ENCODE results near the gene UQCRC2. TPM values are rescaled to one million over a fixed set of nuclear protein-coding genes. Genes with fewer than 3 reads are reported as not detected.
A peak's percentile ranks its signal among the peaks of the same experiment; 100 is the strongest.
"Not testable (repeated sequence)": the region's sequence is repeated elsewhere in the genome, so short reads cannot be mapped to it uniquely, and the experiment has no call there.

UQCRC2 gene
- total RNA-seq = 100 to 1,000 TPM; 109 to 172 (median 139) TPM

GRCh38 chr16:21952793-21953540, at the start of gene UQCRC2:
Gene UQCRC2, plus strand, starts transcription at chr16:21953361. Its CDS starts 63 bp downstream, at chr16:21953424.
- under 1% methylated on average over 32 of the region's 41 CpGs for WGBS
- no peaks in the 10 kb centered on the region for H3K9me3 ChIP-seq
- no peaks in the 10 kb centered on the region for H3K27me3 ChIP-seq
- peak; percentile 92 to 95 for DNase-seq (ENCODE audit: low spot score in 2 of 2)
- H3K4me3 ChIP-seq = peak within 1 kb of the TSS; percentile 76
- TF ChIP-seq EP300 (IDR thresholded peaks at IDR 0.05) (no peak), POLR2AphosphoS5 (IDR thresholded peaks at IDR 0.05) (peak; percentile 8 to 76 (median 22)), POLR2A (IDR thresholded peaks at IDR 0.05) (peak in 1 of 2 donors; percentile 58)
- H3K27ac ChIP-seq = peak within 1 kb of the TSS; percentile 97
- H3K36me3 ChIP-seq = peaks cover 19% of the 10 kb centered on the region
- H3K4me1 ChIP-seq = peaks cover 42% of the 10 kb centered on the region

GRCh38 chr16:21932650-21933049, 20.5 kb upstream of the UQCRC2 start:
- H3K4me1 ChIP-seq; H3K9me3 ChIP-seq; H3K4me3 ChIP-seq; DNase-seq (ENCODE audit: low spot score in 2 of 2); H3K27me3 ChIP-seq; H3K36me3 ChIP-seq; H3K27ac ChIP-seq: not testable (repeated sequence)
- 72% methylated on average over 3 of the region's 4 CpGs for WGBS

DNA sequence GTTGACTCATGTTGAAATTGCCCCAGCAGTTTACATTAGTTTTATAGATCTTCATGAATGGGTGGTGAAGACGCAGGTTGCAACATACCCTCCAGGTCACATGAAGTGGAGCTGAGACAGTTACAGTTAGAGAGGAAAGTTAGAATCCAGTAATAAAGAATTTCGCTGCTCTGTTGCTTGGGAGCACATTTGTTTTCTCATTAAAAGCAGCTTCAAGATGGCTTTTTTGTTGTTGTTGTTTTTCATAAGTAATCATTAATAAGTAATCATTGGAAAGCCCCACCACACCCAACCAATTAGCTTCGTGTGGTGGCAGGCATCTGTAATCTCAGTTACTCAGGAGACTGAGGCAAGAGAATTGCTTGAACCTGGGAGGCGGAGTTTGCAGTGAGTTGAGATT, 19.8 kb upstream of the UQCRC2 start:
- H3K36me3 ChIP-seq; DNase-seq (ENCODE audit: low spot score in 2 of 2); H3K27me3 ChIP-seq; H3K9me3 ChIP-seq; H3K27ac ChIP-seq; H3K4me1 ChIP-seq; H3K4me3 ChIP-seq: not testable (repeated sequence)
- WGBS = 47% methylated on average over 4 of the region's 4 CpGs

DNA sequence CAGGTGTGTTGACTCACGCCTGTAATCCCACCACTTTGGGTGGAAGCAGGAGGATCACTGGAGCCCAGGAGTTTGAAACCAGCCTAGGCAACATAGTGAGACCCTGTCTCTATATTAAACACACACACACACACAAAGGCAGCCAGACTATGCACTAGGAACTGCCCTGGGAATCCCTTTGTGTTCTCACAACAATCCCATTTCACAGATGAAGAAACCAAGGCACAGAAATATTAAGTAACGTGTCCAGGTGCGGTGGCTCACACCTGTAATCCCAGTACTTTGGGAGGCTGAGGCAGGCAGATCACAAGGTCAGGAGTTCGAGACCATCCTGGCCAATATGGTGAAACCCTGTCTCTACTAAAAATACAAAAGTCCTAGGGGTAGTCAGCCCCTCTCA, 19.4 kb upstream of the UQCRC2 start:
- H3K4me3 ChIP-seq; H3K4me1 ChIP-seq; H3K27ac ChIP-seq; H3K27me3 ChIP-seq; DNase-seq (ENCODE audit: low spot score in 2 of 2); H3K36me3 ChIP-seq; H3K9me3 ChIP-seq: not testable (repeated sequence)
- WGBS = 68% methylated on average over 1 of the region's 4 CpGs

- H3K36me3 ChIP-seq = not testable (repeated sequence)
Observed at GRCh38 chr16:21936216-21936615, 16.9 kb upstream of the UQCRC2 start.

DNA sequence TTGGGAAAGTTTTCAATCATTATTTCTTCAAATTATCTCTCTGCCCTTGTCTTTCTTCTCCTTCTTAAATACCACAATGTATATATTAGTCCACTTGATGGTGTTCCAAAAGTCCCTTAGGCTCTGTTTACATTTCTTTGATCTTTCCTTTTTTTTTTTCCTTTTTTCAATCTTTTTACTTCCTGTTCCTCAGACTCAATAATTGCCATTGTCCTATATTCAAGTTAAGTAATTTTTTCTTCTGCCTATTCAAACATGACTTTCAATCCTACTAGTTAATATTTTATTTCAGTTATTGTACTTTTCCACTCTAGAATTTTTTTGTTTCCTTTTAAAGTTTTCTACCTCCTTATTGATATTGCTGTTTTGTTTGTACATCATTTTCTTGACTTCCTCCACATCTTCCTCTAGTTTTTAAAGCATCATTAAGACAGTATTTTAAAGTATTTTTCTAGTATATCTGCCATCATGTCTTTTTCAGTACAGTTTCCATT, 15.8 kb upstream of the UQCRC2 start:
- no peak for DNase-seq (ENCODE audit: low spot score in 2 of 2)
- Histone ChIP-seq H3K9me3 (no peaks in the 10 kb centered on the region), H3K4me1 (peaks cover 4% of the 10 kb centered on the region), H3K27me3 (no peaks in the 10 kb centered on the region), H3K4me3 (no peak overlapping the region), H3K27ac (no peak overlapping the region), H3K36me3 (no peaks in the 10 kb centered on the region)
- no peak for TF ChIP-seq POLR2A (IDR thresholded peaks at IDR 0.05)
- TF ChIP-seq, protein P1, sequence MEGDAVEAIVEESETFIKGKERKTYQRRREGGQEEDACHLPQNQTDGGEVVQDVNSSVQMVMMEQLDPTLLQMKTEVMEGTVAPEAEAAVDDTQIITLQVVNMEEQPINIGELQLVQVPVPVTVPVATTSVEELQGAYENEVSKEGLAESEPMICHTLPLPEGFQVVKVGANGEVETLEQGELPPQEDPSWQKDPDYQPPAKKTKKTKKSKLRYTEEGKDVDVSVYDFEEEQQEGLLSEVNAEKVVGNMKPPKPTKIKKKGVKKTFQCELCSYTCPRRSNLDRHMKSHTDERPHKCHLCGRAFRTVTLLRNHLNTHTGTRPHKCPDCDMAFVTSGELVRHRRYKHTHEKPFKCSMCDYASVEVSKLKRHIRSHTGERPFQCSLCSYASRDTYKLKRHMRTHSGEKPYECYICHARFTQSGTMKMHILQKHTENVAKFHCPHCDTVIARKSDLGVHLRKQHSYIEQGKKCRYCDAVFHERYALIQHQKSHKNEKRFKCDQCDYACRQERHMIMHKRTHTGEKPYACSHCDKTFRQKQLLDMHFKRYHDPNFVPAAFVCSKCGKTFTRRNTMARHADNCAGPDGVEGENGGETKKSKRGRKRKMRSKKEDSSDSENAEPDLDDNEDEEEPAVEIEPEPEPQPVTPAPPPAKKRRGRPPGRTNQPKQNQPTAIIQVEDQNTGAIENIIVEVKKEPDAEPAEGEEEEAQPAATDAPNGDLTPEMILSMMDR (IDR thresholded peaks at IDR 0.05) = no peak
- no peak for TF ChIP-seq EP300 (IDR thresholded peaks at IDR 0.05)
- TF ChIP-seq POLR2AphosphoS5 (IDR thresholded peaks at IDR 0.05) = no peak

More at GRCh38 chr16:21936216-21936615, 16.9 kb upstream of the UQCRC2 start:
- H3K9me3 ChIP-seq; H3K4me1 ChIP-seq; H3K4me3 ChIP-seq; DNase-seq (ENCODE audit: low spot score in 2 of 2); H3K27ac ChIP-seq; H3K27me3 ChIP-seq: not testable (repeated sequence)
- WGBS = 70% methylated on average over 6 of the region's 6 CpGs

DNA sequence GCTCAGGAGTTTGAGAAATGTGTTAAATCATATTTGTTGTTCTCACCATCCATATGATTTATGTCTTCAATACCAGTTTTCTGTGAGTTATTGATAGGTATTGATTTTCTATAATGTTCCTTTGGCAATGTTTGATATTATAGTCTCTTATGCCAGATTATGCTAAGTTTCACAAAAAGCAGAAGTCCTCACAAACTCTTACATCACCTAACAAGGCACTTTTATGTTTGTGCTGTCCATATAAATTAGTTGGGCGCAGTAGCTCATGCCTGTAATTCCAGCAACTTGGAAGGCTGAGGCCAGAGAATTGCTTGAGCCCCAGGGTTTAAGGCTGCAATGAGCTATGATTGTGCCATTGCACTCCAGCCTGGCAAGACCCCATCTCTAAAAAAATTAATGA, 12.6 kb upstream of the UQCRC2 start:
- no peak overlapping the region for H3K4me3 ChIP-seq
- whole genome bisulfite sequencing = 58% methylated on average over 1 of the region's 1 CpG
- TF ChIP-seq, protein P1 (IDR thresholded peaks at IDR 0.05) = no peak
- TF ChIP-seq POLR2AphosphoS5 (IDR thresholded peaks at IDR 0.05) (no peak), EP300 (IDR thresholded peaks at IDR 0.05) (no peak), POLR2A (IDR thresholded peaks at IDR 0.05) (no peak)
- H3K36me3 ChIP-seq = no peaks in the 10 kb centered on the region
- H3K27ac ChIP-seq = no peak overlapping the region
- H3K9me3 ChIP-seq = no peaks in the 10 kb centered on the region
- H3K27me3 ChIP-seq = no peaks in the 10 kb centered on the region
- DNase-seq (ENCODE audit: low spot score in 2 of 2) = no peak
- no peaks in the 10 kb centered on the region for H3K4me1 ChIP-seq

DNA sequence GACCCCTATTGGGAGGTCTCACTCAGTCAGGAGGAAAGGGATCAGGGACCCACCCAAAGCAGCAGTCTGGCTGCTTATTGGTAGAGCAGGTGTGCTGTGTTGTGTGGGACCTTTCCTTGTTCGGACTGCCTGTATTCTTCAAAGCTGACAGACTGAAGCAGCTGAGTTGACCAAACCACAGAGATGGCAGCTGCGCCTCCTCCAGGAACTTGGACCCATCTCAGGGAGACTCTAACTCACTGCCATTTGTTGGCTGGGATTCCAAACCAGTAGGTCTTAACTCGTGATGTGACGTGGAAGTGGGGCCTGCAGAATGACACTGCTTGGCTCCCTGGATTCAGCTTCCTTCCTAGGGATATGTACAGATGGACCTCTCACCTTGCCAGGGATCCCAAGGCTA, 9.6 kb upstream of the UQCRC2 start:
- WGBS = 90% methylated on average over 1 of the region's 4 CpGs
- H3K4me3 ChIP-seq = no peak overlapping the region
- no peak for TF ChIP-seq POLR2AphosphoS5 (IDR thresholded peaks at IDR 0.05)
- TF ChIP-seq POLR2A (IDR thresholded peaks at IDR 0.05) = no peak
- TF ChIP-seq EP300 (IDR thresholded peaks at IDR 0.05) = no peak
- TF ChIP-seq, protein P1 (IDR thresholded peaks at IDR 0.05) = no peak
- H3K36me3 ChIP-seq = no peaks in the 10 kb centered on the region
- no peaks in the 10 kb centered on the region for H3K9me3 ChIP-seq
- H3K4me1 ChIP-seq = no peaks in the 10 kb centered on the region
- no peak for DNase-seq (ENCODE audit: low spot score in 2 of 2)
- H3K27ac ChIP-seq = no peak overlapping the region
- no peaks in the 10 kb centered on the region for H3K27me3 ChIP-seq
